H9 (cell line): ENCODE measurements around the gene MGAM2. TPM values are rescaled to one million over a fixed set of nuclear protein-coding genes. Genes with fewer than 3 reads are reported as not detected.

ENCODE experiments used
- DNase-seq: peaks from one replicate; pipeline ENCODE4 v3.0.0-alpha.2; 2017
- H2AFZ ChIP-seq: one replicate; pipeline ENCODE4 v1.6.1; 2013; ENCODE audit warnings: mild to moderate bottlenecking, low read length, control low read depth, moderate library complexity
- H2AK5ac ChIP-seq: 2 replicates; pipeline ENCODE4 v1.6.1; 2013; ENCODE audit warnings: low read length, control low read depth, mixed read lengths; ENCODE audit not compliant: insufficient read length
- H2BK120ac ChIP-seq: one replicate; pipeline ENCODE4 v1.6.1; 2013; ENCODE audit warnings: low read depth, mild to moderate bottlenecking, low read length, control low read depth, inconsistent platforms; ENCODE audit not compliant: poor library complexity, severe bottlenecking
- H2BK12ac ChIP-seq: 2 replicates; pipeline ENCODE4 v1.6.1; 2013; ENCODE audit warnings: low read length, control low read depth, mixed read lengths, low read depth; ENCODE audit not compliant: insufficient read length
- H2BK15ac ChIP-seq: 2 replicates; pipeline ENCODE4 v1.6.1; 2013; ENCODE audit warnings: low read depth, low read length, control low read depth
- H2BK20ac ChIP-seq: one replicate; pipeline ENCODE4 v1.6.1; 2013; ENCODE audit warnings: low read depth, mild to moderate bottlenecking, low read length, control low read depth, inconsistent platforms; ENCODE audit not compliant: poor library complexity, severe bottlenecking
- H2BK5ac ChIP-seq: 2 replicates; pipeline ENCODE4 v1.6.1; 2013; ENCODE audit warnings: low read length, control low read depth, mixed read lengths; ENCODE audit not compliant: insufficient read length
- H3K14ac ChIP-seq: 2 replicates; pipeline ENCODE4 v1.6.1; 2013; ENCODE audit warnings: low read length, control low read depth; ENCODE audit not compliant: insufficient read depth
- H3K18ac ChIP-seq: 2 replicates; pipeline ENCODE4 v1.6.1; 2013; ENCODE audit warnings: low read depth, mild to moderate bottlenecking, mixed read lengths, low read length, control low read depth; ENCODE audit not compliant: insufficient read length
- H3K23ac ChIP-seq: 2 replicates; pipeline ENCODE4 v1.6.1; 2013; ENCODE audit warnings: low read length, control low read depth, mixed read lengths, low read depth; ENCODE audit not compliant: insufficient read length
- H3K23me2 ChIP-seq: 2 replicates; pipeline ENCODE4 v1.6.1; 2013; ENCODE audit warnings: low read depth, mild to moderate bottlenecking, mixed read lengths, low read length, control low read depth; ENCODE audit not compliant: insufficient read length, poor library complexity, severe bottlenecking
- H3K27ac ChIP-seq: 2 replicates; pipeline ENCODE4 v1.5.1; 2013; ENCODE audit warnings: low read length, control low read depth, mixed read lengths, low read depth; ENCODE audit not compliant: insufficient read length
- H3K27me3 ChIP-seq: 2 replicates; pipeline ENCODE4 v1.6.1; 2013; ENCODE audit warnings: low read length, control low read depth, inconsistent platforms; ENCODE audit not compliant: insufficient read depth
- H3K4ac ChIP-seq: 2 replicates; pipeline ENCODE4 v1.6.1; 2013; ENCODE audit warnings: low read depth, mild to moderate bottlenecking, control low read depth, inconsistent platforms, low read length, moderate library complexity
- H3K4me1 ChIP-seq: 2 replicates; pipeline ENCODE4 v1.6.1; 2013; ENCODE audit warnings: low read length, control low read depth, inconsistent platforms; ENCODE audit not compliant: insufficient read depth
- H3K4me2 ChIP-seq: 2 replicates; pipeline ENCODE4 v1.6.1; 2013; ENCODE audit warnings: low read length, control low read depth, mixed read lengths; ENCODE audit not compliant: insufficient read length, insufficient read depth
- H3K56ac ChIP-seq: 2 replicates; pipeline ENCODE4 v1.6.1; 2013; ENCODE audit warnings: low read depth, mild to moderate bottlenecking, mixed read lengths, low read length, control low read depth; ENCODE audit not compliant: insufficient read length
- H3K79me1 ChIP-seq: 2 replicates; pipeline ENCODE4 v1.6.1; 2013; ENCODE audit warnings: low read depth, mild to moderate bottlenecking, moderate library complexity, low read length, control low read depth, inconsistent platforms; ENCODE audit not compliant: insufficient read depth, poor library complexity, severe bottlenecking
- H3K79me2 ChIP-seq: 2 replicates; pipeline ENCODE4 v1.6.1; 2013; ENCODE audit warnings: low read length, control low read depth, inconsistent platforms; ENCODE audit not compliant: insufficient read depth
- H3K9ac ChIP-seq: 2 replicates; pipeline ENCODE4 v1.6.1; 2013; ENCODE audit warnings: low read length, control low read depth, mixed read lengths; ENCODE audit not compliant: insufficient read length; ENCODE audit errors: extremely low read depth
- H3K9me3 ChIP-seq: one replicate; pipeline ENCODE4 v1.6.1; 2013; ENCODE audit warnings: low read depth, low read length, inconsistent platforms; ENCODE audit not compliant: control insufficient read depth
- H3T11ph ChIP-seq: one replicate; pipeline ENCODE4 v1.6.1; 2013; ENCODE audit warnings: mild to moderate bottlenecking, low read length, control low read depth, inconsistent platforms
- H4K20me1 ChIP-seq: one replicate; pipeline ENCODE4 v1.6.1; 2013; ENCODE audit not compliant: control insufficient read depth, insufficient read length, insufficient read depth
- H4K5ac ChIP-seq: 2 replicates; pipeline ENCODE4 v1.6.1; 2013; ENCODE audit warnings: low read depth, mild to moderate bottlenecking, mixed read lengths, low read length, control low read depth; ENCODE audit not compliant: insufficient read length
- H4K8ac ChIP-seq: replicated peaks from 2 replicates; pipeline ENCODE4 v1.6.1; 2013; ENCODE audit warnings: low read length, control low read depth, mixed read lengths, low read depth; ENCODE audit not compliant: insufficient read length
- H4K91ac ChIP-seq: 2 replicates; pipeline ENCODE4 v1.6.1; 2013; ENCODE audit warnings: low read depth, mild to moderate bottlenecking, moderate library complexity, mixed read lengths, low read length, control low read depth; ENCODE audit not compliant: insufficient read length
- H3K27ac Mint-ChIP-seq, 3 experiments: 2 replicates in 2 of 3; 3 replicates in 1 of 3; pipeline ENCODE4 v1.8.0; 2020 to 2021; ENCODE audit warnings: mixed read lengths in 3 of 3, mild to moderate bottlenecking in 1 of 3, moderate library complexity in 1 of 3
- H3K27me3 Mint-ChIP-seq: 2 replicates; pipeline ENCODE4 v1.8.0; 2021; ENCODE audit warnings: low read depth, mild to moderate bottlenecking, moderate library complexity, mixed read lengths
- H3K36me3 Mint-ChIP-seq, 3 experiments: 2 replicates in 2 of 3; 3 replicates in 1 of 3; pipeline ENCODE4 v1.8.0; 2020 to 2021; ENCODE audit warnings: low read depth in 3 of 3, mixed read lengths in 3 of 3; ENCODE audit not compliant: insufficient read depth in 1 of 3
- H3K4me1 Mint-ChIP-seq, 2 experiments: 2 replicates each; pipeline ENCODE4 v1.8.0; 2020; ENCODE audit warnings: mixed read lengths in 2 of 2
- H3K4me3 Mint-ChIP-seq, 2 experiments: 2 replicates in 1 of 2; 3 replicates in 1 of 2; pipeline ENCODE4 v1.8.0; 2020 to 2021; ENCODE audit warnings: mild to moderate bottlenecking in 2 of 2, mixed read lengths in 2 of 2, moderate library complexity in 1 of 2
- H3K9me3 Mint-ChIP-seq, 2 experiments: 2 replicates in 1 of 2; 3 replicates in 1 of 2; pipeline ENCODE4 v1.8.0; 2020; ENCODE audit warnings: mild to moderate bottlenecking in 2 of 2, mixed read lengths in 2 of 2, moderate library complexity in 1 of 2
- WGBS: extraction: QIAGEN DNeasy Blood & Tissue Kit; methylation state at CpG from one replicate; pipeline ENCODE4 v1.1.7; 2013; ENCODE audit warnings: missing lambda C conversion rate, low lambda C conversion rate, mixed read lengths; ENCODE audit not compliant: insufficient read length; ENCODE audit errors: extremely low coverage; 5-methylcytosine and 5-hydroxymethylcytosine counted together
- total RNA-seq: library from RNA; stranded (reverse); gene quantifications from 2 replicates; pipeline ENCODE4 v1.2.1, GENCODE V29; 2021
- TF ChIP-seq, protein P1 (sequence below): fragments of 200-600 bp; sonication (generic); conservative IDR thresholded peaks from 3 replicates; pipeline ENCODE4 v1.8.0; 2021; ENCODE audit warnings: antibody characterized with exemption, mild to moderate bottlenecking

The MGAM2 gene
- total RNA-seq, 1 experiment from 2014 or later = not detected

DNA sequence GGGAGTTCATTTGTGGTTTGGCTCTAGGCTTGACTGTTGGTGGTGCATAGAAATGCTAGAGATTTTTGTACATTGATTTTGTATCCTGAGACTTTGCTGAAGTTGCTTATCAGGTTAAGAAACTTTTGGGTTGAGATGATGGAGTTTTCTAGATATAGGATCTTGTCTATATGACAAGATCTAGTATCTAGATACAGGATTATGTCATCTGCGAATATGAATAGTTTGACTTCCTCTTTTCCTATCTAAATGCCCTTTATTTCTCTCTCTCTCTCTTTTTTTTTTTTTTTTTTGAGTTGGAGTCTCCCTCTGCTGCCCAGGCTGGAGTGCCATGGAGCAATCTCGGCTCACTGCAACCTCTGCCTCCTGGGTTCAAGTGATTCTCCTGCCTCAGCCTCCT lies 62.9 kb downstream of the MGAM2 start:
- Histone ChIP-seq H3K9ac (no peak overlapping the region), H2BK5ac (no peak overlapping the region), H4K8ac (no peak overlapping the region), H3K18ac (no peak overlapping the region), H3K9me3 (no peaks in the 10 kb centered on the region), H3K79me2 (no peaks in the 10 kb centered on the region), H2AK5ac (no peak overlapping the region), H3K79me1 (no peaks in the 10 kb centered on the region), H3K4ac (no peak overlapping the region), H2BK12ac (no peak overlapping the region), H4K5ac (no peak overlapping the region), H3K23me2 (no peaks in the 10 kb centered on the region), H3T11ph (no peak overlapping the region), H3K4me2 (no peak overlapping the region), H4K20me1 (no peaks in the 10 kb centered on the region), H4K91ac (no peak overlapping the region), H3K56ac (no peak overlapping the region), H2BK15ac (no peak overlapping the region), H3K27ac (no peak overlapping the region), H3K4me1 (no peaks in the 10 kb centered on the region), H3K27me3 (no peaks in the 10 kb centered on the region), H2AFZ (no peak overlapping the region), H3K23ac (no peak overlapping the region), H3K14ac (no peak overlapping the region), H2BK20ac (no peak overlapping the region), H2BK120ac (no peak overlapping the region)
- H3K36me3 Mint-ChIP-seq = no peaks in the 10 kb centered on the region; a peak in 1 of 7 replicates
- H3K9me3 Mint-ChIP-seq = peaks cover 2 to 3% of the 10 kb centered on the region in 2 experiments; a peak in 3 of 5 replicates
- H3K4me3 Mint-ChIP-seq = no peak overlapping the region
- no peak for DNase-seq
- no peaks in the 10 kb centered on the region for H3K4me1 Mint-ChIP-seq
- WGBS = no CpG with 5 or more reads among the region's 2 CpGs
- H3K27me3 Mint-ChIP-seq = 0 out of 2 replicates have a peak, but pooled peaks cover 1% of the 10 kb centered on the region
- TF ChIP-seq, protein P1, sequence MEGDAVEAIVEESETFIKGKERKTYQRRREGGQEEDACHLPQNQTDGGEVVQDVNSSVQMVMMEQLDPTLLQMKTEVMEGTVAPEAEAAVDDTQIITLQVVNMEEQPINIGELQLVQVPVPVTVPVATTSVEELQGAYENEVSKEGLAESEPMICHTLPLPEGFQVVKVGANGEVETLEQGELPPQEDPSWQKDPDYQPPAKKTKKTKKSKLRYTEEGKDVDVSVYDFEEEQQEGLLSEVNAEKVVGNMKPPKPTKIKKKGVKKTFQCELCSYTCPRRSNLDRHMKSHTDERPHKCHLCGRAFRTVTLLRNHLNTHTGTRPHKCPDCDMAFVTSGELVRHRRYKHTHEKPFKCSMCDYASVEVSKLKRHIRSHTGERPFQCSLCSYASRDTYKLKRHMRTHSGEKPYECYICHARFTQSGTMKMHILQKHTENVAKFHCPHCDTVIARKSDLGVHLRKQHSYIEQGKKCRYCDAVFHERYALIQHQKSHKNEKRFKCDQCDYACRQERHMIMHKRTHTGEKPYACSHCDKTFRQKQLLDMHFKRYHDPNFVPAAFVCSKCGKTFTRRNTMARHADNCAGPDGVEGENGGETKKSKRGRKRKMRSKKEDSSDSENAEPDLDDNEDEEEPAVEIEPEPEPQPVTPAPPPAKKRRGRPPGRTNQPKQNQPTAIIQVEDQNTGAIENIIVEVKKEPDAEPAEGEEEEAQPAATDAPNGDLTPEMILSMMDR = no peak
- no peak overlapping the region for H3K27ac Mint-ChIP-seq
